Endodermal cell (in vitro differentiated cells): ENCODE data around the gene LRRFIP1. TPM values are rescaled to one million over a fixed set of nuclear protein-coding genes. Genes with fewer than 3 reads are reported as not detected.

Experiments
- DNase-seq: peaks from one replicate; pipeline ENCODE4 v3.0.0-alpha.2; 2017
- H3K27ac ChIP-seq: 2 replicates; pipeline ENCODE4 v1.5.1; 2013; ENCODE audit warnings: mild to moderate bottlenecking, low read depth, low read length, moderate library complexity
- H3K27me3 ChIP-seq: 2 replicates; pipeline ENCODE4 v1.6.1; 2013; ENCODE audit warnings: mild to moderate bottlenecking, low read length, moderate library complexity; ENCODE audit not compliant: insufficient read depth, control insufficient read depth, poor library complexity, severe bottlenecking
- H3K36me3 ChIP-seq: 2 replicates; pipeline ENCODE4 v1.7.0; 2013; ENCODE audit warnings: mild to moderate bottlenecking, low read length, moderate library complexity; ENCODE audit not compliant: control insufficient read depth, insufficient read depth
- H3K4me1 ChIP-seq: one replicate; pipeline ENCODE4 v1.7.0; 2013; ENCODE audit warnings: low read length; ENCODE audit not compliant: control insufficient read depth, insufficient read depth
- H3K4me3 ChIP-seq: 2 replicates; pipeline ENCODE4 v1.5.1; 2013; ENCODE audit warnings: mild to moderate bottlenecking, low read length, moderate library complexity
- H3K9ac ChIP-seq: 2 replicates; pipeline ENCODE4 v1.6.1; 2013; ENCODE audit warnings: mild to moderate bottlenecking, low read length, moderate library complexity; ENCODE audit not compliant: poor library complexity, severe bottlenecking; ENCODE audit errors: extremely low read depth
- H3K9me3 ChIP-seq: 2 replicates; pipeline ENCODE4 v1.6.1; 2013; ENCODE audit warnings: mild to moderate bottlenecking, low read length, moderate library complexity; ENCODE audit not compliant: control insufficient read depth
- H3K27ac Mint-ChIP-seq: 2 replicates; pipeline ENCODE4 v1.8.0; 2020; ENCODE audit warnings: mixed read lengths
- H3K27me3 Mint-ChIP-seq: 2 replicates; pipeline ENCODE4 v1.8.0; 2021; ENCODE audit warnings: mild to moderate bottlenecking, mixed read lengths; ENCODE audit not compliant: insufficient read depth
- H3K36me3 Mint-ChIP-seq: 2 replicates; pipeline ENCODE4 v1.8.0; 2020; ENCODE audit warnings: low read depth, mixed read lengths
- H3K4me1 Mint-ChIP-seq: 2 replicates; pipeline ENCODE4 v1.8.0; 2020; ENCODE audit warnings: mixed read lengths
- H3K4me3 Mint-ChIP-seq: 2 replicates; pipeline ENCODE4 v1.8.0; 2020; ENCODE audit warnings: mild to moderate bottlenecking, moderate library complexity, mixed read lengths
- H3K9me3 Mint-ChIP-seq: 2 replicates; pipeline ENCODE4 v1.8.0; 2020; ENCODE audit warnings: mild to moderate bottlenecking, mixed read lengths
- CTCF ChIP-seq: fragments of 200-600 bp; sonication (generic); conservative IDR thresholded peaks from 2 replicates; pipeline ENCODE4 v1.5.0; 2021; ENCODE audit warnings: antibody characterized with exemption, mild to moderate bottlenecking
- WGBS, 2 experiments: methylation state at CpG; one replicate each; pipeline versions ENCODE4 v1.1.5 to v1.1.7; 2013; ENCODE audit warnings: missing lambda C conversion rate in 2 of 2, mixed read lengths in 1 of 2; ENCODE audit not compliant: insufficient coverage in 1 of 2, insufficient read length in 1 of 2; 5-methylcytosine and 5-hydroxymethylcytosine counted together
- total RNA-seq, 2 donors: library from RNA; stranded (reverse); fragmentation: NEBNext Ultra II Directional in 1 of 2; extraction: Animal tissue kit (Norgen Biotek cat#: 25700) in 1 of 2; gene quantifications; 2 replicates in 1 of 2; 3 replicates in 1 of 2; pipeline ENCODE4 v1.2.1, GENCODE V29; 2021

LRRFIP1 gene
- total RNA-seq, 2 donors from 2014 or later = 102 to 132 TPM

- no peak overlapping the region for H3K27ac Mint-ChIP-seq
These were observed 13.2 kb downstream of the LRRFIP1 start for GRCh38 chr2:237640493-237640998.

GRCh38 chr2:237642038-237642734, 14.8 kb downstream of the LRRFIP1 start:
- H3K27me3 Mint-ChIP-seq = no peaks in the 10 kb centered on the region
- H3K9me3 Mint-ChIP-seq = peaks cover 13% of the 10 kb centered on the region
- Histone ChIP-seq H3K9me3 (peaks cover 11% of the 10 kb centered on the region), H3K4me1 (no peaks in the 10 kb centered on the region), H3K27ac (no peak overlapping the region), H3K9ac (no peak overlapping the region), H3K4me3 (no peak overlapping the region), H3K36me3 (peaks cover 95% of the 10 kb centered on the region), H3K27me3 (no peaks in the 10 kb centered on the region)
- no peak for TF ChIP-seq CTCF
- no peak overlapping the region for H3K27ac Mint-ChIP-seq
- H3K4me3 Mint-ChIP-seq = no peak overlapping the region
- H3K4me1 Mint-ChIP-seq = peaks cover 6% of the 10 kb centered on the region
- H3K36me3 Mint-ChIP-seq = peaks cover 76% of the 10 kb centered on the region
- DNase-seq = no peak
- 95 to 96% methylated on average over 9 to 12 of the region's 12 CpGs for WGBS, 2 experiments

More at GRCh38 chr2:237640493-237640998, 13.2 kb downstream of the LRRFIP1 start:
- no peak overlapping the region for H3K27ac ChIP-seq
- H3K27me3 Mint-ChIP-seq = no peaks in the 10 kb centered on the region
- H3K27me3 ChIP-seq = no peaks in the 10 kb centered on the region
- peaks cover 75% of the 10 kb centered on the region for H3K36me3 Mint-ChIP-seq
- peaks cover 6% of the 10 kb centered on the region for H3K4me1 Mint-ChIP-seq
- H3K36me3 ChIP-seq = peaks cover 95% of the 10 kb centered on the region
- DNase-seq = no peak
- no peak for TF ChIP-seq CTCF
- no peak overlapping the region for H3K9ac ChIP-seq
- H3K4me1 ChIP-seq = no peaks in the 10 kb centered on the region
- no peak overlapping the region for H3K4me3 Mint-ChIP-seq
- H3K4me3 ChIP-seq = no peak overlapping the region
- H3K9me3 ChIP-seq = peaks cover 24% of the 10 kb centered on the region
- H3K9me3 Mint-ChIP-seq = peaks cover 28% of the 10 kb centered on the region
- WGBS, 2 experiments = 94 to 98% methylated on average over 7 to 12 of the region's 12 CpGs

GRCh38 chr2:237643066-237643465, 15.7 kb downstream of the LRRFIP1 start:
- Mint-ChIP-seq H3K27ac (no peak overlapping the region), H3K4me3 (no peak overlapping the region), H3K4me1 (peaks cover 6% of the 10 kb centered on the region), H3K27me3 (no peaks in the 10 kb centered on the region), H3K9me3 (peaks cover 6% of the 10 kb centered on the region), H3K36me3 (peaks cover 70% of the 10 kb centered on the region)
- Histone ChIP-seq H3K36me3 (peaks cover 91% of the 10 kb centered on the region), H3K9me3 (peaks cover 4% of the 10 kb centered on the region), H3K27ac (no peak overlapping the region), H3K27me3 (no peaks in the 10 kb centered on the region), H3K9ac (no peak overlapping the region), H3K4me1 (no peaks in the 10 kb centered on the region), H3K4me3 (no peak overlapping the region)
- WGBS, 2 experiments = 88 to 94% methylated on average over 13 of the region's 13 CpGs
- no peak for TF ChIP-seq CTCF
- no peak for DNase-seq
